Lower leg skin (tissue), 3 donors: ENCODE data around the gene ASXL2.

Experiments
- POLR2A ChIP-seq, 2 donors: fragments of 450-650 bp; IDR thresholded peaks; one replicate each; pipeline ENCODE4 v1.6.1; 2016 to 2017; ENCODE audit warnings: antibody characterized with exemption in 2 of 2, mild to moderate bottlenecking in 1 of 2, moderate library complexity in 1 of 2
- TF ChIP-seq, protein P1 (sequence below), 3 donors: fragments of 450-650 bp; IDR thresholded peaks; one replicate each; pipeline ENCODE4 v1.5.1; 2016; ENCODE audit warnings: antibody characterized with exemption in 3 of 3, mild to moderate bottlenecking in 3 of 3, moderate library complexity in 2 of 3

DNA sequence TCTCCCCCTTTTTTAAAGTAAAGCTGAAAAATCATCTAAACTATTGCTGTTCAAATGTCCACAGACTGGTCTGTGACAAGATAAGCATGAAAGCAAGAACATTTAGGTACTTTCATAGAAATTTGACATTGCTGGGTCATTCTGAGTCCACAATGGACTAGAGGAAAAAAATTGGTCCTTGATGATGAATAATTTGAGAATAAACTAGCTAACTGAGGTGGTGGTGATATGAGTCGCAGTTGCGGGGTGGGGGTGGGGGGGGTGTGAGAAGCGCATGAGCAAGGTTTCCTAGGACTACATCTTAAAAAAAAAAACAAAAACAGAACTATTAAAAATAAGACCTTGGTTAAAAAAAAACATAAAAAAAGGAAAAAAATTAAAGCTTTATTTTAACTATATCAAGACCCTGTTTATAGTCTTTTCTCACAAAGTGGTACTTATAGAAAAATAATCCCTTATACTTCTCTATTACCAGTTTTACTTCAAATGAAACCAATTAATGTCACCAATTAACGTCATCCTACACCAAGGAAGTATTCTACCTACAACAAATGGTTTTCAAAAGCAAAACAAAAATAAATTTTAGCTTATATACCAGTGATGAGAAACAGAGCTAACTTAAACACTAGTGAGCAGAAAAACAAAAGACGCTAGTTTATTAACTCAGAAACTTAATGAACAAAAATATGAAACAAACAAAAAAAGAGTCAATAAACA is 88.1 kb downstream of the ASXL2 start:
- TF ChIP-seq, protein P1, sequence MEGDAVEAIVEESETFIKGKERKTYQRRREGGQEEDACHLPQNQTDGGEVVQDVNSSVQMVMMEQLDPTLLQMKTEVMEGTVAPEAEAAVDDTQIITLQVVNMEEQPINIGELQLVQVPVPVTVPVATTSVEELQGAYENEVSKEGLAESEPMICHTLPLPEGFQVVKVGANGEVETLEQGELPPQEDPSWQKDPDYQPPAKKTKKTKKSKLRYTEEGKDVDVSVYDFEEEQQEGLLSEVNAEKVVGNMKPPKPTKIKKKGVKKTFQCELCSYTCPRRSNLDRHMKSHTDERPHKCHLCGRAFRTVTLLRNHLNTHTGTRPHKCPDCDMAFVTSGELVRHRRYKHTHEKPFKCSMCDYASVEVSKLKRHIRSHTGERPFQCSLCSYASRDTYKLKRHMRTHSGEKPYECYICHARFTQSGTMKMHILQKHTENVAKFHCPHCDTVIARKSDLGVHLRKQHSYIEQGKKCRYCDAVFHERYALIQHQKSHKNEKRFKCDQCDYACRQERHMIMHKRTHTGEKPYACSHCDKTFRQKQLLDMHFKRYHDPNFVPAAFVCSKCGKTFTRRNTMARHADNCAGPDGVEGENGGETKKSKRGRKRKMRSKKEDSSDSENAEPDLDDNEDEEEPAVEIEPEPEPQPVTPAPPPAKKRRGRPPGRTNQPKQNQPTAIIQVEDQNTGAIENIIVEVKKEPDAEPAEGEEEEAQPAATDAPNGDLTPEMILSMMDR (IDR thresholded peaks at IDR 0.05) = no peak
- TF ChIP-seq POLR2A (IDR thresholded peaks at IDR 0.05) = no peak
